PFSK-1 (cell line): Measurements from ENCODE around the gene TARBP1.

Source experiments
- POLR2AphosphoS5 ChIP-seq: IDR thresholded peaks from 2 replicates; pipeline ENCODE4 v1.6.1; 2012; ENCODE audit warnings: low read depth, mild to moderate bottlenecking, control low read depth, low read length, moderate library complexity
- TF ChIP-seq, protein P1 (sequence below), 2 experiments: IDR thresholded peaks; 2 replicates each; pipeline versions ENCODE4 v1.6.1 to v1.8.0; 2011 to 2012; ENCODE audit warnings: low read depth in 2 of 2, low read length in 2 of 2, control low read depth in 1 of 2, inconsistent platforms in 1 of 2, mild to moderate bottlenecking in 1 of 2, moderate library complexity in 1 of 2; ENCODE audit not compliant: insufficient read depth in 1 of 2

DNA sequence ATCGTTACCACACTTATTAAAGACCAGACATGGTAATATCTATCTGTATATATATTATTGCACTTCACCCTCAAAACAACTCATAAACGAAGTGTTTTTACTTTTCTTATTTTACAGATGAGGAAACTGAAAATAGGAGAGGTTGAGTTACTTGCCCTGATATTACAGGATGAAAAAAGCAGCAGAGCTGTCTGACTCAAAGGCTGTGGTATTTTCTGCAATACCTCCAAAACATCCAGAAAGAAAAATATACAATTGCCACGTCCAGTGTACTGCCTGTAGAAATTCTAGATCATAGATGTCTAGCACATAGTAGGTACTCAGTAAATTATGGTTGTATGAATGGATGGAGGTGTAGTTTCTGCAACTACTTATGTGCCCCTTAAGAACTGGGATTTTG is 5.2 kb upstream of the TARBP1 start:
- TF ChIP-seq, protein P1, sequence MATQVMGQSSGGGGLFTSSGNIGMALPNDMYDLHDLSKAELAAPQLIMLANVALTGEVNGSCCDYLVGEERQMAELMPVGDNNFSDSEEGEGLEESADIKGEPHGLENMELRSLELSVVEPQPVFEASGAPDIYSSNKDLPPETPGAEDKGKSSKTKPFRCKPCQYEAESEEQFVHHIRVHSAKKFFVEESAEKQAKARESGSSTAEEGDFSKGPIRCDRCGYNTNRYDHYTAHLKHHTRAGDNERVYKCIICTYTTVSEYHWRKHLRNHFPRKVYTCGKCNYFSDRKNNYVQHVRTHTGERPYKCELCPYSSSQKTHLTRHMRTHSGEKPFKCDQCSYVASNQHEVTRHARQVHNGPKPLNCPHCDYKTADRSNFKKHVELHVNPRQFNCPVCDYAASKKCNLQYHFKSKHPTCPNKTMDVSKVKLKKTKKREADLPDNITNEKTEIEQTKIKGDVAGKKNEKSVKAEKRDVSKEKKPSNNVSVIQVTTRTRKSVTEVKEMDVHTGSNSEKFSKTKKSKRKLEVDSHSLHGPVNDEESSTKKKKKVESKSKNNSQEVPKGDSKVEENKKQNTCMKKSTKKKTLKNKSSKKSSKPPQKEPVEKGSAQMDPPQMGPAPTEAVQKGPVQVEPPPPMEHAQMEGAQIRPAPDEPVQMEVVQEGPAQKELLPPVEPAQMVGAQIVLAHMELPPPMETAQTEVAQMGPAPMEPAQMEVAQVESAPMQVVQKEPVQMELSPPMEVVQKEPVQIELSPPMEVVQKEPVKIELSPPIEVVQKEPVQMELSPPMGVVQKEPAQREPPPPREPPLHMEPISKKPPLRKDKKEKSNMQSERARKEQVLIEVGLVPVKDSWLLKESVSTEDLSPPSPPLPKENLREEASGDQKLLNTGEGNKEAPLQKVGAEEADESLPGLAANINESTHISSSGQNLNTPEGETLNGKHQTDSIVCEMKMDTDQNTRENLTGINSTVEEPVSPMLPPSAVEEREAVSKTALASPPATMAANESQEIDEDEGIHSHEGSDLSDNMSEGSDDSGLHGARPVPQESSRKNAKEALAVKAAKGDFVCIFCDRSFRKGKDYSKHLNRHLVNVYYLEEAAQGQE (IDR thresholded peaks at IDR 0.05; ENCODE audit: insufficient read depth in 1 of 2, low read depth in 2 of 2, low read length in 2 of 2), result no peak
- TF ChIP-seq POLR2AphosphoS5, result no peak
